Right kidney (tissue), 1 donor: ENCODE results near the gene SETD3.
A peak's percentile ranks its signal among the peaks of the same experiment; 100 is the strongest.

Experiments used
- DNase-seq: peaks from one replicate; pipeline ENCODE4 v3.0.0-alpha.2; 2016

Gene SETD3

DNA sequence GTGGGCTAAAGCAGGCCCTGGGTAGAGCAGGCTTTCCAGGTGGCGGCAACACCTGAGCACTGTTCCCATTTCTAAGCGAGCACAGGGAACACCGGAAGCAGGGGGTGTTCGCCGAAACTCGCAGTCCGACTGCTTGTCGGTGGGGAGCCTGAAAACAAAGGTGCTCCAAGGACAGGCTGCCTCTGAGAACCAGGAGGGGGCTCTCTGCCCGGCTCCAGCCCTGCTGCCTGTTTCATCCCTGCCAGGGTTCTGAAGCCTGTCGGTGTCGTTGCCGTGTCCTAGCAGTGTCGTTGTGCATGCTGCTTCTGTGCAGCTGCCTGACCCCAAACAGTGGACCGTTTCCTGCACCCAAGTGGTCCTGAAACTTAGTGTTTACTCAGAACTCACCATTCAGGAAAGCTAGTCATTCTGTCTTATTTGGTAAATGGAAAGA is 22.3 kb upstream of the SETD3 start:
- DNase-seq, result no peak

GRCh38 chr14:99497894-99498293 is 17.2 kb upstream of the SETD3 start:
- no peak for DNase-seq

GRCh38 chr14:99497341-99497740 is 16.7 kb upstream of the SETD3 start:
- no peak for DNase-seq

DNA sequence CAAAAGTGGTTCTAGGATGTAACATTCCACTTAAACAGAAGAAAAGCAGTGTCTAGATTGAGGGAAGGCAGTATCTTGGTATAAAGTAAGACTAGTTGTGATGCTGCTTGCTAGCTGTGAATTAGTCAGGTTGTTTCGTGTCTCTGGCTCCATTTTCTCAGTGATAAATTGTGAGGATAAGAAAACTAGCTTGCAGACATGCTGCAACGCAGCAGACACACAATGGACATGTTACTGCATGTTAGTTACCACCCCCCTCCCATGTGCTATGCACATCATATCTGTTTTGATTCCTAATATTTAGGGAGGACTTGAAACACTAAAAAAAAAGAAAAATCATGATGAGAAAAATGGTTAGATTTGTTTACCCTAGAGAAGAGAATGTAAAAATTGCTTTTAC is 3.4 kb upstream of the SETD3 start:
- DNase-seq, result no peak

GRCh38 chr14:99481745-99482099 is 1.1 kb upstream of the SETD3 start:
- DNase-seq, result no peak

DNA sequence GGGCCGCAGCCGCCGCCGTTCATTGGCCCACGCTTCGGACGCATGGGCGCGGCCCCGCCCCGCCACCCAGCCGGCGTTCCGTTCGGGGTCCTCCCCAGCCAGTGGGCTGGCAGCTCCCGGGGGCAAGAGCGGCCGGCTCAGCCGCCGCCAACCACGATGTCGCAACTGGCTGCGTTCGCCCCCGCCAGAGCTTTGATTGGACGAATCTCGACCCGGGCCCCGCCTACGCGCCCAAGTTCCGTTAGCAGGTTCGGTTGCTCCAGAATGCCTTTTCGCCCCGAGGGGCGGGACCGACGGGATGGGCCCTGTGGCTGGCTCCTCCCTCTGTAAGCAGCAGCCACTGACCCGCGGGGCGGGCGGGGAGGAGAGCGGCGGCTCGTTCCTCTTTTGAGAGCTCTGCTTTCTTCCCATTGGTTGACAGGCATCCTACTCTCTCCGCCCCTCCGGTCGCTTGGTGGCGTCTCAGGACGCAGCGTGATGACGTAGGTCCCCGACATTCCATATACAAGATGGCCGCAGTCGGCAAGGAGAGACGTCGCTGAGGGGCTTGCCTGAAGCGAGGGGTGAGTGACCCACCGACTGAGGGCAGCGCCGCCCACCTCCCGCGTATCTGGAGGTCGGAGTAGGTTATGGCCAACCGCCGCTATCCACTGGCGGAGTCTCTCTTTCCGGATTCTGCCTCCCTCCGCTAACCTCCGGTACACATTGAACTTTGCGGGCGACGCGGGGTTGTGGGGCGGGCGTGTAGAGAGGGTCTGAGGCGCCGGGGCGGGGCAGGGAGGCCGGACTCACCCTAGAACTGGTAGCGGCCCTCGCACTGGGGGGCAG is 472 bp upstream of the SETD3 start, which contains the start of gene CCNK:
Gene CCNK, plus strand, starts transcription at position 493 of the 828 bp plus-strand sequence. CDS start 11,269 bp downstream, outside the sequence.
- DNase-seq, result peak; percentile 95

- no peak for DNase-seq
Measured at GRCh38 chr14:99479160-99479905, 1.3 kb downstream of the SETD3 start.

DNA sequence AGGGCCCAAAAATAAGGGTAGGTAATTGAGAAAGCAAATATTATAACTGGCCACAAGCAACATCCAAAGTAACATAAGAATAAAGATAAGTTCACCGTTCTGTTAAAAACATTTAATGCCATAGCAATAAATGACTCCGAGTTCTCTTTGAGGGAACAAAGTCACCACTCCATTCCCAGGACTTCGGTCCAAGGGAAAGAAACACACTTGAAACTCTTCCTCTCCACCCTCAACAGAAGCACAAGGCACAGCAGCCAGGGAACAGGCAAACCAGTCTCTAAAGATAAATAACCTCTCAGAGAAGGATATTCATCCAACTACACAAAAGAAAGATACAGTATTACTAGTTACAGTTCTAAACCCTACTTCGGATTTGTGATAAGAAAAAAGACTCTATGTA is 2.5 kb downstream of the SETD3 start:
- DNase-seq, result no peak

DNA sequence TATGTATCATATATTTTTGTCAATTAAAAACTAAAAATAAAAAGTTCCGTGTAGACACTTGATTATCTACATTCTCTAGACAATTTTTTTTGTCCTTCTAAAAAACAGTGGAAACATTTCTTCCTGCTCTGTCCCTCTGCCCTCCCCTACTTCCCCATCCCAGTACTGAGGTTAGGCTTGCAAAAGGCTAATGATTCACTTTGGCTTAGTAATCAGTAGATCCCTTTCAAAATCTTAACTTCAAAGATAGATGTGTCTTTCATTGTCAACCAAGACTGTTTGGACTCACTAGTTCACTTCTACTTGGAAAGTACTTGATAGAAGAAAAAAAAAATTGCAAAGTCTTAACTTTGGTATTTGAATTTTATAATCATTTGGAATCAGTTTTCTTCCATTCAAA is 3.8 kb downstream of the SETD3 start:
- DNase-seq, result no peak

DNA sequence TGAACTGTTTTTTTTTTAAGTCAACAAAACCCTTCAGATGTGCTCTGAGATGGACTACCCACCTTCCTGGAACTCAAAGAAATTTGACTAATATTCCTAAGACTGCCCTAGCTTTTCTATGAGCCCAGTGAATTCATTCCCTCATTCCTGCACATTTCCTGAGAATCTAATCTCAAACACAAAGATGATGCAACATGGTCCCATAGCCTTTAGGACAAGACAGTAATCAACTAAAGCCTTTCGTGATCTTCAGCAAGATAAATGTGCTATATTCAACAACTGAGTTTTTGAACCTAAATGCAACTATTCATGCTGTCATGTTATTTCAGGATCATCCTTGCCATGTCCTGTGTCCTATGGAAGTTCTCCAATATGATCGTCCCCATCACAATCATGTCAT is 5.0 kb downstream of the SETD3 start:
- no peak for DNase-seq

DNA sequence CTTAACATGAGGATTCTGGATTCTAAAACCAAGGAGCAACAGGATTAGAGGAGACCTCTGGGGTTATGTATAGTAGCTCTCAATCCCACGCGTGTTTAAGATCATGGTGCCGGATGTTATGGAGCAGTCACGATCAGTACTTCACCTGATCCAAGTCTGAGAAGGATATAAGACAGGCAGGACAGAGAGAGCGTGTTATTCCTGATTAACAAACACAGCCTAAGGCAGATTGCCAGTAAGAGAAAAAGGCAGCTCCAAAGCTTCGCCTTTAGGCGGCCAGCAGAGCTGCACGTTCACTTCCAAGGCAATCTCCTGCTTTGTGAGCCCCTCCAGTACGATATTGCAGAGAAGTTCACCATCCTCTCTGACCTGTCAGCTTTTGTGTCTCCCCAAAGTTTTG is 5.5 kb downstream of the SETD3 start:
- no peak for DNase-seq

GRCh38 chr14:99473458-99473857 is 7.2 kb downstream of the SETD3 start:
- DNase-seq, result no peak

- DNase-seq, result no peak
Measured at GRCh38 chr14:99472937-99473336, 7.7 kb downstream of the SETD3 start.

GRCh38 chr14:99471731-99472130 is 8.9 kb downstream of the SETD3 start:
- no peak for DNase-seq

- DNase-seq, result no peak
Measured at GRCh38 chr14:99468836-99469592, 11.6 kb downstream of the SETD3 start.

- no peak for DNase-seq
Measured at GRCh38 chr14:99468081-99468480, 12.6 kb downstream of the SETD3 start.

DNA sequence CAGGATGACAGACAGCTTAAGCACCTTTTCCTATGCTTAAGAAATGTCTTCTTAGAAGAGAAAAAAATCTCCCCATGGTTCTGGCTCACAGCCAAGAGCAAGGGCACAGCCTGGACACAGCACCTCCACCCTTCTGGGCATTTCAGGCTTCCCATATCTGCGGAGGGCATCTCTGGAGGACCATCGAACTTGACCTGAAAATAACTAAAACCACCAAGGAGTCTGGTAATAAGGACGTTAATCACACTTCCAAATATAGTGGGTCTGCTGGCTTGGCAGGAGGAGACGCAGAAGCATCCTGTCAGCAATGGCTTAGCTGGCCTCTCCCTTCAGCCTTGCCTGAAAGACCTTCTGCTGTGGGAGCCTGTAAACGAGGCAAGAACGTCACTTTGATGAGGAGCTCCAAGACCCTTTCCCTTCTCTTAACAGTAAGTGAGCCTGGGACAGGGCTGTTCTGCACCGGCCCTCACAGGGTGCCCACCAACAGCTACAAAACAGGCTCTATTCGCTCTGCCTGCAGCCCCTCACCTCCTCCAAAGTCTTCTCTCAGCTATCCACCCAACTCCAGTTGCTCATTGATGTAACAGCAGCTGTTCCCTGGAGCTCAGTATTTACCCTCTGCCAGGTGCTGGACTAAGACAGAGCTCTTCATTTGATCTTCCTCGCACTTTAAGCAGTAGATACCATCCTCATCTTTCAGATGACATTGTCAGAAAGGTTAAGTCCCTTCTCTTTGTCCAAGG is 13.2 kb downstream of the SETD3 start:
- no peak for DNase-seq

DNA sequence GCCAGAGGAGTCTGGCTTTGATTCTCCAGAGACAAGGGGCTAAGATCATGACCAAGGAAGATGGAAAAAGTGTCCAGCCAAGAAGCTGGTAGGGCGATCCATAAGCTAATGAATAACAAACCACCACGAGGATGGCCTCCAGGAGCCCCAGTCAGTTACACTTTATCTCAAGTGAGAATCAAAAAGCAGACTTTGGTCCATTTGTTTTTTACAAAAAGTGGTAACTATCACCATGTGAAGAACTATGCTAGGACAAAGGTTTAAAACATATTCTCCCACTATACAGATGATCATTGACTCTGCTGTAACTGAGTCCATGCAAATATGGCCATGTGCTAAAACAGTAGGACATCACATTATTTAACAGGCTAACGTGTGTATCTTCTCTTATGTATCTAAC is 13.9 kb downstream of the SETD3 start:
- no peak for DNase-seq

DNA sequence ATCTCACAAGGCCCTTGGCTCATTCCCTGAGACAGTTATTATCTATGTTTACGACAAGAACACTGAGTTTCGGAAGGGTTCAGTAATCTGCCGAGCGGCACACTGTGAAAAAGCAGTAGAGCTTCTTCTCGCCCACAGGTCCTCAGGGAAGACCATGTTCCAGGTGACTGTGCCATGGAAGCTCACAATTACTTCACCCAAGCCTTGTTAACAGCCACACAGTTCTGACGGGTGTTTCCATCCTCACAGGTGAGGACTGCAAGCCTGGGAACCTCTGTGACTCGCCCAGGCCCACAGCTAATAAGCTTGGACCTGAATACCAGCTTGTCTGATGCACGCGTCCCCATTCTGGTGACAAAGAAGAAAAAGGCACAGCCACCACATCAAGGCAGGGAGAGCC is 15.4 kb downstream of the SETD3 start:
- DNase-seq, result no peak

GRCh38 chr14:99463974-99464373 is 16.7 kb downstream of the SETD3 start:
- no peak for DNase-seq

DNA sequence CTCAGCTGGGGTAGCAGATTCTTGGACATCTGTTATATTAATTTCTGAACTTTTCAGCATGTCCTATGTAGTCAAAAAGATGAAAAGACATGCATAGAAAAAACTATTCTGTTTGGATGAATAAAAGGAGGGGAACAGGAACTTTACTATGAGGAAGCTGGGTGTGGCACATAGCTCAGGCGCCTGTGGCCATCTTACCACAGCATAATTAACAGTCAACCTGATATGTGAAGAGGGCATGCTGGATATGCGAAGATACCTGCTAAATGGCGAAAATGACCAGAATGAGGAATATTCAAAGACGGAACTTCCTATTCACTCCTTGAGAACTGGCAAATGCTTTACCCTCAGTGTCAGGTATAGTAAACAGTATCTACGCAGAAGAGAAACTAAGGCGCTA is 18.4 kb downstream of the SETD3 start:
- DNase-seq, result no peak

DNA sequence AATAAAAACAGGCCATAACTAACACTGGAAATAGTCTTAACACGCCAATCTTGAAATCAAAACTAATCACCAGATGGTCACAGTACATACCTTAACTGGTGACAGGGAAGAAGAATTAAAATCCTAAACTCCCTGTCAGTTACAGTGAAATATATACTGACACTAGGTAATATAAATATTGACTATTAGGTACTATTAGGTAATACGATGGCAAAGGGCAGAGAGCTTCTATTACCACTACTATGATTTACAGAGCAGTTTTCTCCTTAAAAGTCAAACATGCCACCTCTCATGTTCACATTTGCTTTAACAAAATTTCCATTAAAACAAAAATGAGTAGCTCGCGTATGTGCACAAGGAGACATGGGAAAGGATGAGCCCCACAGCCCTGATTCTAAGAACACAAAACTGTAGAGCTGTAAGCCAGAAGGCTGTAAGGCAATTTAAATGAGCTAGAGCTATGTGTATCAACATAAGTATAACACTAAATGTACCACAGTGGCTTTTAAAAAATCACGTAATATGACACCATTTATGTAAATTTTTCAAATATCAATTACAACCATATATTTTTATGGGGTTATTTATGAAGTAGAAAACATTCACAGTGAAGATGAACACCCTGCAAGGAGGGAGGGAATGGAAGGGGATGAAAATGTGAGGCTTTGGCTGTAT is 19.1 kb downstream of the SETD3 start:
- DNase-seq, result no peak
